ENCODE measurements around the gene ABTB1. TPM values are rescaled to one million over a fixed set of nuclear protein-coding genes. Genes with fewer than 3 reads are reported as not detected.

Gene ABTB1
- total and polyA plus RNA-seq, 2 of the 13 experiments (the other 11 are each of a cell fraction or from before 2014, with no cell fraction given): 0.42 to 14.5 TPM

DNA sequence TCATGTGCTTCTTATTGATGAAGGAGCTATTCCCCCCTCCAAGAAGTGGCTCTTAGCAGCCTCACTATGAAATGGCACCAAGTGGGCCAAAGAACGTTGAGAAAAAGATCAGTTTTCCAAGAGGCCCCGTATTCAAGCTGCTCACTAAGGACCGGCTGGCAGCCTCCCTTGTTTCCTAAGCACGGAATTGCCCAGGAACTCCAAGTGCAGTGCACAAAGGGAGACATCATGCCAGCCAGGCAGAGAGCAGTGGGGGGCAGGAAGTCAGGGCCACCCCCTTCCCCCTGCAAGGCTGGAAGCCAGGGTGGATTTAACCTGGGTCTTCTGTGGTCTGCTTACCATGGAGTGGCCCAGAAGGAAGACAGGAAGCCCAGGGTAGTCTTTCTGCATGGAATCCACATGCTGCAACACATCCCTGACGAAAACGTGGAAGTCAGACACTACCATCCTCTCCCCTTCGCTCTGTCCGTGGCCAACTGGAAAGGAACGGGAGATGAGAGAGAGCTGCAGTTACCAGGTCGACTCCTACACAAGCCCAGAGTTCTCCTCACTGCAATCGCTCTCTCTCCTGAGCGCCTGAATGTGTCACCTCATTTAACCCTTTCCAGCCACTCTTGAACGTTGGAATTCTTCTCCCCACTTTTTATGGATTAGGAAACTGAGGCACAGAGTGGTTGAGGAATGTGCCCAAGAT is 49.5 kb downstream of the ABTB1 start:
- ATAC-seq: no peak
- Histone ChIP-seq H3K27me3 (ENCODE audit: control insufficient read depth in 1 of 2, insufficient read depth in 2 of 2, low read length in 2 of 2) (peaks cover 0 to 42% of the 10 kb centered on the region in 2 experiments; a peak in 4 of 5 replicates), H3K4me2 (ENCODE audit: low read depth, low read length) (no peak overlapping the region), H3K9ac (ENCODE audit: insufficient read depth, low read depth, low read length) (no peak overlapping the region), H3K9me3 (ENCODE audit: low read length) (no peaks in the 10 kb centered on the region), H3K4me1 (ENCODE audit: insufficient read depth, low read length) (no peaks in the 10 kb centered on the region), H4K20me1 (ENCODE audit: insufficient read depth, low read length) (no peaks in the 10 kb centered on the region), H3K79me2 (ENCODE audit: insufficient read depth, low read length) (no peaks in the 10 kb centered on the region), H3K4me3 (replicated peaks in 1 of 3; ENCODE audit: insufficient read depth in 1 of 3, low read depth in 2 of 3, low read length in 3 of 3) (no peak overlapping the region), H3K27ac (ENCODE audit: extremely low read length, insufficient read depth, low read length) (no peak overlapping the region), H3K36me3 (replicated peaks in 1 of 2; ENCODE audit: control insufficient read depth in 1 of 2, insufficient read depth in 2 of 2, low read length in 2 of 2) (no peaks in the 10 kb centered on the region), H2AFZ (ENCODE audit: low read length) (no peak overlapping the region)
- 30% methylated on average over 12 of the region's 13 CpGs for WGBS (ENCODE audit: low lambda C conversion rate)
- POLR2A ChIA-PET: no interaction called here
- intact Hi-C loops (cut with micrococcal nuclease; ENCODE audit: unreplicated experiment) (no loop called here), in situ Hi-C loops (cut with HindIII; ENCODE audit: extremely low pct_ligation_motif_present, low pct_unique_long_range_greater_than_20kb) (no loop called here)
- CTCF ChIA-PET (ENCODE audit: low intra/inter-chr PET ratio, low total read pairs): no interaction called here
- BruUV-seq (replicated peaks): no TSS peak
- TF ChIP-seq CREM (IDR thresholded peaks at IDR 0.05) (no peak), CREM (CRISPR knock-in tag; IDR thresholded peaks at IDR 0.05) (no peak), YEATS4 (CRISPR knock-in tag; IDR thresholded peaks at IDR 0.05; ENCODE audit: borderline replicate concordance) (no peak), EHMT2 (IDR thresholded peaks at IDR 0.05; ENCODE audit: borderline replicate concordance, low read depth, low read length) (no peak), ATF7 (IDR thresholded peaks at IDR 0.05) (no peak), ATF7 (CRISPR knock-in tag; IDR thresholded peaks at IDR 0.05) (no peak), ZNF703 (CRISPR knock-in tag; IDR thresholded peaks at IDR 0.05; ENCODE audit: borderline replicate concordance) (no peak)
- TF ChIP-seq, protein P1, sequence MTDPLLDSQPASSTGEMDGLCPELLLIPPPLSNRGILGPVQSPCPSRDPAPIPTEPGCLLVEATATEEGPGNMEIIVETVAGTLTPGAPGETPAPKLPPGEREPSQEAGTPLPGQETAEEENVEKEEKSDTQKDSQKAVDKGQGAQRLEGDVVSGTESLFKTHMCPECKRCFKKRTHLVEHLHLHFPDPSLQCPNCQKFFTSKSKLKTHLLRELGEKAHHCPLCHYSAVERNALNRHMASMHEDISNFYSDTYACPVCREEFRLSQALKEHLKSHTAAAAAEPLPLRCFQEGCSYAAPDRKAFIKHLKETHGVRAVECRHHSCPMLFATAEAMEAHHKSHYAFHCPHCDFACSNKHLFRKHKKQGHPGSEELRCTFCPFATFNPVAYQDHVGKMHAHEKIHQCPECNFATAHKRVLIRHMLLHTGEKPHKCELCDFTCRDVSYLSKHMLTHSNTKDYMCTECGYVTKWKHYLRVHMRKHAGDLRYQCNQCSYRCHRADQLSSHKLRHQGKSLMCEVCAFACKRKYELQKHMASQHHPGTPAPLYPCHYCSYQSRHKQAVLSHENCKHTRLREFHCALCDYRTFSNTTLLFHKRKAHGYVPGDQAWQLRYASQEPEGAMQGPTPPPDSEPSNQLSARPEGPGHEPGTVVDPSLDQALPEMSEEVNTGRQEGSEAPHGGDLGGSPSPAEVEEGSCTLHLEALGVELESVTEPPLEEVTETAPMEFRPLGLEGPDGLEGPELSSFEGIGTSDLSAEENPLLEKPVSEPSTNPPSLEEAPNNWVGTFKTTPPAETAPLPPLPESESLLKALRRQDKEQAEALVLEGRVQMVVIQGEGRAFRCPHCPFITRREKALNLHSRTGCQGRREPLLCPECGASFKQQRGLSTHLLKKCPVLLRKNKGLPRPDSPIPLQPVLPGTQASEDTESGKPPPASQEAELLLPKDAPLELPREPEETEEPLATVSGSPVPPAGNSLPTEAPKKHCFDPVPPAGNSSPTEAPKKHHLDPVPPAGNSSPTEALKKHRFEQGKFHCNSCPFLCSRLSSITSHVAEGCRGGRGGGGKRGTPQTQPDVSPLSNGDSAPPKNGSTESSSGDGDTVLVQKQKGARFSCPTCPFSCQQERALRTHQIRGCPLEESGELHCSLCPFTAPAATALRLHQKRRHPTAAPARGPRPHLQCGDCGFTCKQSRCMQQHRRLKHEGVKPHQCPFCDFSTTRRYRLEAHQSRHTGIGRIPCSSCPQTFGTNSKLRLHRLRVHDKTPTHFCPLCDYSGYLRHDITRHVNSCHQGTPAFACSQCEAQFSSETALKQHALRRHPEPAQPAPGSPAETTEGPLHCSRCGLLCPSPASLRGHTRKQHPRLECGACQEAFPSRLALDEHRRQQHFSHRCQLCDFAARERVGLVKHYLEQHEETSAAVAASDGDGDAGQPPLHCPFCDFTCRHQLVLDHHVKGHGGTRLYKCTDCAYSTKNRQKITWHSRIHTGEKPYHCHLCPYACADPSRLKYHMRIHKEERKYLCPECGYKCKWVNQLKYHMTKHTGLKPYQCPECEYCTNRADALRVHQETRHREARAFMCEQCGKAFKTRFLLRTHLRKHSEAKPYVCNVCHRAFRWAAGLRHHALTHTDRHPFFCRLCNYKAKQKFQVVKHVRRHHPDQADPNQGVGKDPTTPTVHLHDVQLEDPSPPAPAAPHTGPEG (CRISPR knock-in tag; IDR thresholded peaks at IDR 0.05): no peak
- DNase-seq (ENCODE audit: low spot score): no peak
- no peak for FAIRE-seq

Data from HepG2 (cell line).